Muscle of leg (tissue), 11 donors: Measurements from ENCODE around the gene MSH2. TPM values are rescaled to one million over a fixed set of nuclear protein-coding genes. Genes with fewer than 3 reads are reported as not detected.

Source experiments
- DNase-seq: peaks from one replicate; pipeline ENCODE4 v3.0.0; 2013
- H3K27ac ChIP-seq: one replicate; pipeline ENCODE4 v1.5.1; 2013; ENCODE audit warnings: mild to moderate bottlenecking, low read length, control low read depth
- H3K27me3 ChIP-seq: one replicate; pipeline ENCODE4 v1.6.1; 2013; ENCODE audit warnings: low read length; ENCODE audit not compliant: control insufficient read depth, insufficient read depth
- H3K36me3 ChIP-seq: one replicate; pipeline ENCODE4 v1.6.1; 2013; ENCODE audit warnings: low read length; ENCODE audit not compliant: control insufficient read depth, insufficient read depth
- H3K4me1 ChIP-seq: one replicate; pipeline ENCODE4 v1.6.1; 2013; ENCODE audit warnings: low read length; ENCODE audit not compliant: control insufficient read depth, insufficient read depth
- H3K4me3 ChIP-seq: one replicate; pipeline ENCODE4 v1.5.1; 2013; ENCODE audit warnings: low read length, control low read depth
- H3K9me3 ChIP-seq: replicated peaks from 2 replicates; pipeline ENCODE4 v1.6.1; 2013; ENCODE audit warnings: low read depth, low read length; ENCODE audit not compliant: control insufficient read depth
- WGBS: methylation state at CpG from one replicate; pipeline ENCODE4 v1.1.5; 2013; ENCODE audit warnings: missing lambda C conversion rate; ENCODE audit not compliant: insufficient coverage; 5-methylcytosine and 5-hydroxymethylcytosine counted together
- polyA plus RNA-seq, 8 donors: library from polyadenylated mRNA; unstranded; fragments of 120-200 nt; gene quantifications; one replicate each; pipeline versions ENCODE4 v1.2.1 to v1.2.3, GENCODE V29; 2013; ENCODE audit warnings: inconsistent platforms in 1 of 8, low replicate concordance in 1 of 8; ENCODE audit not compliant: insufficient read length in 8 of 8, insufficient read depth in 1 of 8
- total RNA-seq: library from RNA; stranded (reverse); fragments of 120-200 nt; gene quantifications from one replicate; pipeline ENCODE4 v1.2.4, GENCODE V29; 2013

Gene MSH2
- total and polyA plus RNA-seq, 9 donors: 22.6 to 39.4 (median 28.7) TPM

DNA sequence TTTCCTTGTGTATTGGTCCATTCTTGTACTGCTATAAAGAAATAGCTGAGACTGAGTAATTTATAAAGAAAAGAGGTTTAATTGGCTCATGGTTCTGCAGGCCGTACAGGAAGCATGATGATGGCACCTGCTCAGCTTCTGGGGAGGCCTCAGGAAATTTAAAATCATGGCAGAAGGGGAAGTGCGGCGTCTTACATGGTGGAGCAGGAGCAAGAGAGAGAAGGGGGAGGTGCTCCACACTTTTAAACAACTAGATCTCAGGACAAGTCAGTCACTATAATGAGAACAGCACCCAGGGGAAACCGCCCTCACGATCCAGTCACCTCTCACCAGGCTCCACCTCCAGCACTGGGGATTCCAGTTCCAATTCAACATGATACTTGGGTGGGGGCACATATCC, 54.3 kb downstream of the MSH2 start:
- Histone ChIP-seq H3K27me3 (no peaks in the 10 kb centered on the region), H3K9me3 (no peaks in the 10 kb centered on the region), H3K4me1 (no peaks in the 10 kb centered on the region), H3K36me3 (peaks cover 4% of the 10 kb centered on the region), H3K27ac (no peak overlapping the region), H3K4me3 (no peak overlapping the region)
- DNase-seq: no peak
- WGBS: 100% methylated on average over 1 of the region's 5 CpGs

DNA sequence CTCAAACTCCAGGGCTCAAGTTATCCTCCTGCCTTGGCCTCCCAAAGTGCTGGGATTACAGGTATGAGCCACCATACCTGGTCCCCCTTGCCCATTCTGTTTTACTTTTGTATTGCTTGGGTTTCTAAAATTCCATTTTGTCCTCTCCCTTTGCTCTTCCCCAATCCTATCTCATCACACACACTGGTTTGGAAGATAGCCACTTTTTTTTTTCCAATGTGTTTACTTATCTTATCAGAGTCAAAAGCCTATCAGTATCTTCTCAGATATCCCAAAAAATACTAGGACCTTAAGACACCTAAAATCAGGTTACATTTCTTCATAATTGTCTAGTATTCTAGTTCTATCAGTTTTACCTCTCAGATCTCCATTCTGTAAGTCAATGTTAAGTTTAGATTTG, 56.1 kb downstream of the MSH2 start:
- Histone ChIP-seq H3K9me3 (no peaks in the 10 kb centered on the region), H3K27me3 (no peaks in the 10 kb centered on the region), H3K36me3 (peaks cover 5% of the 10 kb centered on the region), H3K4me3 (no peak overlapping the region), H3K4me1 (no peaks in the 10 kb centered on the region), H3K27ac (no peak overlapping the region)
- no peak for DNase-seq

- H3K4me3 ChIP-seq: no peak overlapping the region
- H3K27ac ChIP-seq: no peak overlapping the region
- no peaks in the 10 kb centered on the region for H3K27me3 ChIP-seq
- H3K36me3 ChIP-seq: peaks cover 7% of the 10 kb centered on the region
- DNase-seq: no peak
- H3K9me3 ChIP-seq: no peaks in the 10 kb centered on the region
- no peaks in the 10 kb centered on the region for H3K4me1 ChIP-seq
These were observed 57.8 kb downstream of the MSH2 start for GRCh38 chr2:47460766-47461165.

DNA sequence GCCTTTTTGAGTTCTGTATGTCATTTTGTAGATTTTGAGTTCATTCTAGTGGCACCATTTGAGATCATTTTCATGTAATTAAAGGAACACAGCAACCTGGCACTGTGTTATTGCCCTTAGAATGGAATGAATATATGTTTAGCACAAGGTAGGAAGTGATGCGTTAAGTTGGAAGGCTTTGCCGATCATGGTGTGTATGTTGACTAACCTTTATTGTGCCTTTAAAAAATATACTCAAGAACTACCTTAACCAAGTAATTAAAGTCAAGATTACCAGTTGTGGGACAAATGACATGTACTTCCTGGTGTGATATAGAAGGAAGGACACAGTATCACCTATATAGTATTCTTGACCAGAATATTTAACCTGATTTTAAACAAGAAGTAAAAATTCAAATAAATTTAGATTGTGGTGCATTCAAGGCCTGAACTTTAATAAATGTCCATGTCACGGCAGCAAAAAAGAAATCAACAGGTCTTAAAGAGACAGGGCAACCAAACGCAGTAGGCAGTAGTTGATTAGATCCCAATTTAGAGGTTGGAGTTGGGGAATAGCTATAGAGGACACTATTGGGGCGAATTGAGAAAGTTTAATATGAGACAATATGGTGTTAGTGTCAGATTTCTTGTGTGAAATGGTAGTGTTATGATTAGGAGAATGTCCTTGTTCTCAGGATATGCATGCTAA, 68.6 kb downstream of the MSH2 start:
- DNase-seq: no peak
- 94% methylated on average over 3 of the region's 5 CpGs for WGBS
- Histone ChIP-seq H3K4me3 (no peak overlapping the region), H3K36me3 (peaks cover 28% of the 10 kb centered on the region), H3K9me3 (no peaks in the 10 kb centered on the region), H3K27me3 (no peaks in the 10 kb centered on the region), H3K27ac (no peak overlapping the region), H3K4me1 (no peaks in the 10 kb centered on the region)

GRCh38 chr2:47479863-47480262, 76.9 kb downstream of the MSH2 start:
- H3K36me3 ChIP-seq: peaks cover 15% of the 10 kb centered on the region
- no peaks in the 10 kb centered on the region for H3K4me1 ChIP-seq
- H3K4me3 ChIP-seq: no peak overlapping the region
- no peak overlapping the region for H3K27ac ChIP-seq
- no peaks in the 10 kb centered on the region for H3K9me3 ChIP-seq
- no peaks in the 10 kb centered on the region for H3K27me3 ChIP-seq
- WGBS: 100% methylated on average over 1 of the region's 1 CpG
- DNase-seq: no peak

GRCh38 chr2:47483191-47483590, 80.2 kb downstream of the MSH2 start:
- no peak for DNase-seq
- no peak overlapping the region for H3K4me3 ChIP-seq
- peaks cover 9% of the 10 kb centered on the region for H3K36me3 ChIP-seq
- H3K27me3 ChIP-seq: no peaks in the 10 kb centered on the region
- WGBS: 100% methylated on average over 3 of the region's 8 CpGs
- no peak overlapping the region for H3K27ac ChIP-seq
- no peaks in the 10 kb centered on the region for H3K9me3 ChIP-seq
- no peaks in the 10 kb centered on the region for H3K4me1 ChIP-seq

DNA sequence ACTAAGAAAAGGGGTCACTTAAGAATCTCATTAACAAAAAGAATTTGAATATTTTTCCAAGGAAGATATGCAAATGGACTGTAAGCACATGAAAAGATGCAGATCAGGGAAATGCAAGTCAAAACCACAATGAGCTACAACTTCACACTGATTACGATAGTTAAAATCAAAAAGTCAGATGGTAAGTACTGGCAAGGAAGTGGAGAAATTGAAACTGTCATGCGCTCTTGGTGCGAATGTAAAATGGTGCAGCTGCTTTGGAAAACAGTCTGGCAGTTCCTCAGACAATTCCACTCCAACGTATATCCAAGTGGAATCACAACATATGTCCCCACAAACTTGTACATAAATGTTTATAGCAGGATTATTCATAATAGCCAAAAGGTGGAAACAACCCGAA, 81.4 kb downstream of the MSH2 start:
- Histone ChIP-seq H3K36me3 (peaks cover 9% of the 10 kb centered on the region), H3K4me3 (no peak overlapping the region), H3K4me1 (no peaks in the 10 kb centered on the region), H3K27me3 (no peaks in the 10 kb centered on the region), H3K27ac (no peak overlapping the region), H3K9me3 (no peaks in the 10 kb centered on the region)
- DNase-seq: no peak
- WGBS: 100% methylated on average over 1 of the region's 5 CpGs

DNA sequence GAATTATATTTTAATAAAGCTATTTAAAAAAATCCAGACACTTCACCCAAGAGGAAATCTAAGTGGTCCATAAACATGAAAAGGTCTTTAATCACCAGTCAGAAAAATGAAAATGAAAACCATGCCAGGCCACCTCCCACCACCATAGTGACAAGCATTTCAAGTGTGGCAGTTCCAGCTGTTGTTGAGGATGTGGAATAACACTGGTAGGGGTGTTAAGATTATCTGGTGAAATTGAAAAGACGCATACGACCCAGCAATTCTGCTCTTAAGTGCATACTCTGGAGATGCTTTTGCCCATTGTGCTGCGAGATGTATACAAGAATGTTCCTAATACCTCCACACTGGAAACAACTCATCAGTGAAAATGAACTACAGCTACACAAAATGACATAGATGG, 82.2 kb downstream of the MSH2 start:
- Histone ChIP-seq H3K27me3 (no peaks in the 10 kb centered on the region), H3K4me1 (no peaks in the 10 kb centered on the region), H3K36me3 (peaks cover 9% of the 10 kb centered on the region), H3K27ac (no peak overlapping the region), H3K9me3 (no peaks in the 10 kb centered on the region), H3K4me3 (no peak overlapping the region)
- DNase-seq: no peak
- WGBS: no CpG with 5 or more reads among the region's 3 CpGs

DNA sequence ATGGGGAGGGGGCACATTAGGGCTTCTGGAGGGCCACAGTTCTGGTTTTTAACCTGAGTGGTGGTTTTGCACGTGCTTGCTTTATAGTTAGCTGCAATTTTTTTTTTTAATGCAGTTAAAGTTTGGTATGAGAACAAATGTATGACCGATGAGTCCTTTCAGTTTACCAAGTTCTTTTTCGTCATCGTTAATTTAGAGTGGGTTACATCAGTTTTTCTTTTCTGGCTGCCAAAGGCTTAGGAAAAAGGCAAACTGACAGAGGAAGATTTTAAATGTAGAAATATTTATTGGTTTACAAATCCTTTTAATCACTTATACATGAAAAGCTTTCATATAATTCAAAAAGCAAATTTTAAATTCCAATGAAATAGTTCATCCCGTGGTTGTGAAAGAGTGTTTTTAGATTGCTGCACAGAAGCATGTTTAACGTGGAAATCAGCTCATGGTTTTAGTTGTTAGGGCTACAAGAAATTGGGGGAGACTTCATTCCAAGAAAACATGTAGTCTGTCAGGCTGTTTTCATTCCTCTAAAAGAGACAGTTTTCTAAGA, 82.9 kb downstream of the MSH2 start:
- DNase-seq: no peak
- 86% methylated on average over 3 of the region's 6 CpGs for WGBS
- H3K27ac ChIP-seq: no peak overlapping the region
- H3K9me3 ChIP-seq: no peaks in the 10 kb centered on the region
- H3K4me1 ChIP-seq: no peaks in the 10 kb centered on the region
- no peak overlapping the region for H3K4me3 ChIP-seq
- H3K27me3 ChIP-seq: no peaks in the 10 kb centered on the region
- H3K36me3 ChIP-seq: peaks cover 9% of the 10 kb centered on the region

DNA sequence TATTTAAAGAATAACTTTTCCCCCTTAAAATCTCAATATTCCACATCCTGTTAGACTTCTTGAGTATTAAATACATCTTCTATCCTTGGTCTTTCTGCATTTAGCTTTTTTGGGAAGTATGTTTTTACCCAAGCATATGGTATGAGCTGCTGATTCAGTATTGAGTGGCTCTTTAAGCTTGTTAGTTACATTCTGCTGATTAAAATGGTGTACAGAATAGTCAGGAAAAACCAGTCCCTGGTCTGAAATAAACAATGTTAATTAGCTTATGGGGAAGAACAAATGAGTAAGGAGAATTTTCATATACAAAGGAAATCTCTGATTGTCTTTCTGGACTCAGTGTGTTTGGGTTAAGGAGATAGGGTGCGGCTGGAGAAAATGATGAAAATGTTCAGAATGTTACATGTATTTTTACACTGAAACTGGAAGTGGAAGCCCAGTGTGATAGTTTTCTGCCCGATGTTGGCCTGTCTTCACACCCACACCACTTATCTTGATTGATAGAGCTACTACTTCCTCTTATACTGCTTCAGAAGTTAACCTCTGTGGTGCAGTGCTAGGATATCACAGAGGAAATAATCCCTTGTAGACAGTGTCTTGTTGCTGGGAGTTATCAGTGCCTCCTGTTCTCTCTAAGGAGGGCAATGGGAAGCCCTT, 84.0 kb downstream of the MSH2 start:
- Histone ChIP-seq H3K27ac (no peak overlapping the region), H3K27me3 (no peaks in the 10 kb centered on the region), H3K4me1 (no peaks in the 10 kb centered on the region), H3K36me3 (peaks cover 9% of the 10 kb centered on the region), H3K9me3 (no peaks in the 10 kb centered on the region), H3K4me3 (no peak overlapping the region)
- no peak for DNase-seq
- WGBS: no CpG with 5 or more reads among the region's 2 CpGs
